ENCODE results near the gene TMEFF2.

DNA sequence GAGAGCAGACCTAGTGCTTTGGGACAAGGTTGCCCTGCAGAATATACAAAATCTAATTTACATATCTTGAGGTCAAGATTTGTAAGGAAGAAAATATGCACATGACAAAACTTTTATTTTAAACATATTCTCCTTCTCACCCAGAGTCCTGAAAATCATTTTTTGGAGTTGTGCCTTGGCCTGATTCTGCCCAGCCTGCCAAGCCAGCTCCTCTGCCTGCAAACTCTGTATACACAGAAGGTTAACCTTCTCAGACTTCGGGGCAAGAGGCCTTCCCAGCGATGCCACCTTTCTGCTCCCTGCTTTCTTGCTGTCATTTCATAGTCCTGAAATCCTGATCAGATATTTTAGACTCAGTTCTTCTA lies 252.0 kb downstream of the TMEFF2 start:
- TF ChIP-seq POLR2AphosphoS5 (IDR thresholded peaks at IDR 0.05; ENCODE audit: low read depth, low read length) (no peak), TAF1 (IDR thresholded peaks at IDR 0.05; ENCODE audit: borderline replicate concordance, low read depth, low read length) (no peak), POLR2A (IDR thresholded peaks at IDR 0.05; ENCODE audit: low read depth, low read length) (no peak)
